Pancreas (tissue), 10 donors: ENCODE data around the gene TREX2. TPM values are rescaled to one million over a fixed set of nuclear protein-coding genes. Genes with fewer than 3 reads are reported as not detected.

ENCODE experiments used
- ATAC-seq, 4 donors: fragments of 200-7000 bp; cut with Tn5 transposase; one replicate each; pipeline versions ENCODE4 v1.8.0 to v1.9.1; 2020; ENCODE audit warnings: mild to moderate bottlenecking in 4 of 4, moderate library complexity in 4 of 4
- DNase-seq, 6 donors: peaks; one replicate each; pipeline ENCODE4 v3.0.0-alpha.2; 2020
- FAIRE-seq: peaks from 2 replicates; lab custom pipeline; 2012; peaks lifted over from hg19 to GRCh38; lab: Jason Lieb, UNC
- H3K27ac ChIP-seq, 4 donors: fragments of 200-600 bp; sonication (generic); 1 replicate in 3 of 4; 2 replicates in 1 of 4; pipeline versions ENCODE4 v1.5.0 to v1.8.0; 2020
- H3K27me3 ChIP-seq, 4 donors: fragments of 200-600 bp; one replicate each; pipeline ENCODE4 v1.8.0; 2021
- H3K36me3 ChIP-seq, 3 donors: fragments of 200-600 bp; sonication (generic) in 1 of 3; one replicate each; pipeline versions ENCODE4 v1.5.0 to v1.8.0; 2020 to 2021
- H3K4me1 ChIP-seq, 3 donors: fragments of 200-600 bp; one replicate each; pipeline ENCODE4 v1.8.0; 2021
- H3K4me3 ChIP-seq, 4 donors: fragments of 200-600 bp; sonication (generic) in 2 of 4; one replicate each; pipeline versions ENCODE4 v1.5.0 to v1.8.0; 2020 to 2021
- H3K9me3 ChIP-seq, 4 donors: fragments of 200-600 bp; one replicate each; pipeline ENCODE4 v1.8.0; 2021
- WGBS, 2 donors: extraction: QIAGEN DNeasy Blood & Tissue Kit; methylation state at CpG; one replicate each; pipeline ENCODE4 v1.1.7; 2013; 5-methylcytosine and 5-hydroxymethylcytosine counted together
- intact Hi-C, 3 donors: fragments of 100-400 bp; cut with DNase I; formaldehyde crosslinking; loops; one replicate each; pipeline versions ENCODE4 v1.11.1 to v1.14.2; 2022
- polyA plus RNA-seq, 2 donors: library from polyadenylated mRNA; stranded (reverse); fragments of 200-250 nt; gene quantifications; one replicate each; pipeline ENCODE4 v1.2.3, GENCODE V29; 2013
- total RNA-seq, 6 donors: library from RNA; stranded (reverse); fragmentation: NEBNext Ultra II Directional in 4 of 6; extraction: Animal tissue kit (Norgen Biotek cat#: 25700) in 4 of 6; gene quantifications; one replicate each; pipeline versions ENCODE4 v1.2.1 to v1.2.4, GENCODE V29; 2021 to 2023
- TF ChIP-seq, protein P1 (sequence below), 4 donors: fragments of 200-600 bp; sonication (generic) in 3 of 4; IDR thresholded peaks; one replicate each; pipeline versions ENCODE4 v1.5.0 to v1.8.0; 2021; ENCODE audit warnings: antibody characterized with exemption in 4 of 4
- donor health status: healthy with polysubstance abuse.
- donor health status: DM: no; HTN: no; CAD: no; lungs with moderate emphysema.
- donor health status: DM: no; HTN: no; CAD: no.
- donor health status: control.
- donor health status: control.
- donor health status: Bipolar disorder and iron deficiency.
- donor health status: DM: yes; HTN: yes; CAD: no.
- donor health status: DM: no; HTN: no; CAD: no.
- donor health status: DM: no; HTN: no; CAD: no.
- donor health status: DM: yes; HTN: yes; CAD: no.

TREX2 gene
- total and polyA plus RNA-seq, 8 donors: 0.19 to 0.91 (median 0.55) TPM; not detected in 1

DNA sequence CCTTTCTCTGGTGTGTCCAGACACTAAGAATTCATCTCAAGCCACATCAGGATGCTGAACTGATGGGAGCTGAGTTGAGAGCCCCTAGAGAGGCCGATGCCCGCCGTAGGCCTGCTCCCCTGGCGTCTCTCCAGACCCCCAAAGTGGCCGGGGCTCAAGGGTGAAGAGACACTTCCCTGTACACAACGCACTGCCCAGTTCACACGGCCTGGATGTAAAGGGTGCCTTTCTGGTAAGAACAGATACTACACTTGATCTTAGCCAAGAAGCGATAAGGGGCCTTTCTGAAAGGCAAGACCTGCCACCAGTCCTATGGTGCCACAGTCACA, 5.1 kb upstream of the TREX2 start:
- no peak for FAIRE-seq
- WGBS, 2 donors: 74 to 88% methylated on average over 8 of the region's 8 CpGs
- TF ChIP-seq, protein P1, sequence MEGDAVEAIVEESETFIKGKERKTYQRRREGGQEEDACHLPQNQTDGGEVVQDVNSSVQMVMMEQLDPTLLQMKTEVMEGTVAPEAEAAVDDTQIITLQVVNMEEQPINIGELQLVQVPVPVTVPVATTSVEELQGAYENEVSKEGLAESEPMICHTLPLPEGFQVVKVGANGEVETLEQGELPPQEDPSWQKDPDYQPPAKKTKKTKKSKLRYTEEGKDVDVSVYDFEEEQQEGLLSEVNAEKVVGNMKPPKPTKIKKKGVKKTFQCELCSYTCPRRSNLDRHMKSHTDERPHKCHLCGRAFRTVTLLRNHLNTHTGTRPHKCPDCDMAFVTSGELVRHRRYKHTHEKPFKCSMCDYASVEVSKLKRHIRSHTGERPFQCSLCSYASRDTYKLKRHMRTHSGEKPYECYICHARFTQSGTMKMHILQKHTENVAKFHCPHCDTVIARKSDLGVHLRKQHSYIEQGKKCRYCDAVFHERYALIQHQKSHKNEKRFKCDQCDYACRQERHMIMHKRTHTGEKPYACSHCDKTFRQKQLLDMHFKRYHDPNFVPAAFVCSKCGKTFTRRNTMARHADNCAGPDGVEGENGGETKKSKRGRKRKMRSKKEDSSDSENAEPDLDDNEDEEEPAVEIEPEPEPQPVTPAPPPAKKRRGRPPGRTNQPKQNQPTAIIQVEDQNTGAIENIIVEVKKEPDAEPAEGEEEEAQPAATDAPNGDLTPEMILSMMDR (IDR thresholded peaks at IDR 0.05): no peak
- no peak for ATAC-seq
- no peaks in the 10 kb centered on the region for H3K9me3 ChIP-seq
- intact Hi-C loops: no loop called here
- no peaks in the 10 kb centered on the region for H3K4me1 ChIP-seq
- H3K4me3 ChIP-seq: no peak overlapping the region
- DNase-seq: no peak
- H3K36me3 ChIP-seq: no peaks in the 10 kb centered on the region
- no peaks in the 10 kb centered on the region for H3K27me3 ChIP-seq
- no peak overlapping the region for H3K27ac ChIP-seq

DNA sequence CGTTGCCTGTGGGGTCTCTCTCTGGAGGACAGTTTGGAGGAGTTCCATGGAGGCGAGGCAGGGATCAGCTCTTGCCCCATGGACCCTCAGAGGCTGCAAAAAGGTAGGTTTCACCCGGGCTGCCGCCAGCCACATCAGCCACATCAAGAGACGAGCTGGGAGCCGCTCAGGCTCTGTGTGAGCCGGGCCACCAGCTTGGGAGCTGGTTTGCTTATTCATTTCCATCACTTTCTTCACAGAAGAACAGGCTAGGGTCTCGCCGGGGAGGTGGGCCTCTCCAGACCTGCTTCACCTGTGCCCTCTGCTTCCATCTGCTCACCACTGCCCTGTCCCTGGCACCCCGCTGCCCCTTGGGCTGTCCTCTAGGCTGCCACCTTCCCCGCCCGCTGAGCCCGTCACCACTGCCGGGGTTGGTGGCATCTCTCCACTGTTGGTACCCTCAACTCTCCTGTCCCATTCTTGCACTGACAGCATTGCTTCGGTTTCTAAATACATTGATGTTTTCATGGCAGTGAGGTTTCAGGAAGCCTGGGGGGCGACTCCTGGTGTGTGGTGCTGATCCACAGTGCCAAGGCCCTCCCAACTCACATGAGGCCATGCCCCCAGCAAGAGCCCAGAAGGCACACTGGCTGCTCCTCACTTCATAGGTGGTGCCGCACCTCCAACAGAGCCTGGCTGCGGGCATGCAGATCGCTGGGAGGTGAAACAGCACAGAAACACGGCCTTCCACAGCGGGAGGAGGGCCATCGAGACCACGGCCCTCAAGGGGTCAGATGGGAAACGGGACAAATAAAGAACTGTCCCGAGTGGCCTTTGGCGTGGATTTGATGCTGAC, 4.5 kb upstream of the TREX2 start:
- FAIRE-seq (no peak), DNase-seq (no peak), ATAC-seq (no peak)
- H3K27me3 ChIP-seq: no peaks in the 10 kb centered on the region
- no peak overlapping the region for H3K27ac ChIP-seq
- H3K4me1 ChIP-seq: no peaks in the 10 kb centered on the region
- intact Hi-C loops: no loop called here
- H3K36me3 ChIP-seq: no peaks in the 10 kb centered on the region
- TF ChIP-seq, protein P1 (IDR thresholded peaks at IDR 0.05): no peak
- WGBS, 2 donors: 80 to 94% methylated on average over 26 of the region's 26 CpGs
- no peaks in the 10 kb centered on the region for H3K9me3 ChIP-seq
- no peak overlapping the region for H3K4me3 ChIP-seq

DNA sequence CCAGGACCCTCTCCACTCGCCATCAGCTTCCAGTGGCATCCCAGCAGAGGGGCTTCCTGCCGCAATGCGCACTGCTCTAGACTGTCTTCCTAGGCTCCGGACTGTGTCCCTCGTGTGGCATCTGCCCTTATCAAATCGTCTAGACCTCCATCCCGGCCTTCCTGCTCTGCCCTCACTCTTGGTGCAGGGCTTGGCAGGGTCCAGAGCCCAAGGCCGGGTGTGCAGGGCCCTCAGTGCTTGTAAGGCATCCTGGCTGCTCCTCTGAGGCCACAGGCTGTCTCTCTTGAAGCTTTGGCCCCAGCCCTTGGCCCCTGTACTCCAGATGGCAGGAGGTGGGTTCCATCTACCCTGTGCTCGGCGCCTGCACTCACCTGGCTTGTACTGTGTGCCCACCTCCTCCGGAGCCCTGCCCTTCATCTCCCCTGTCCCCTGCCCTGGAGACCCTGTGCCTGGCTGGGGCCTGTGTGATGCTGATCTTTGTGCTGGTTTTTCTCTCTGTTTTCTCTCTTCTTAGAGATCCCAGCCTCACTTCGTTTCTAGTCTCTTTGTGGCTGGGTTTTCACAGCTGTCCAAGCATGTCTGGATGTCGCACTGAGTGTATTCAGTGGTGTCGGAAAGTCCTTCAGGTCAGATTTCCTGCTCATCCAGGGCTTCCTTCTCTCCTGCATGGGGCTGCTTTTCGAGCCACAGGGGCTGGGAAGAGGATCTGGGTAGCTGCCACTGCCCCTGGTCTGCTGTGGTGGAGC, 3.7 kb upstream of the TREX2 start:
- no peaks in the 10 kb centered on the region for H3K4me1 ChIP-seq
- ATAC-seq: no peak
- peak in 1 of 6 donors; percentile 50 for DNase-seq
- TF ChIP-seq, protein P1 (IDR thresholded peaks at IDR 0.05): no peak
- H3K36me3 ChIP-seq: no peaks in the 10 kb centered on the region
- H3K27me3 ChIP-seq: no peaks in the 10 kb centered on the region
- FAIRE-seq: no peak
- no peaks in the 10 kb centered on the region for H3K9me3 ChIP-seq
- H3K27ac ChIP-seq: no peak overlapping the region
- H3K4me3 ChIP-seq: no peak overlapping the region
- intact Hi-C loops: no loop called here
- WGBS, 2 donors: 76 to 88% methylated on average over 15 of the region's 15 CpGs

DNA sequence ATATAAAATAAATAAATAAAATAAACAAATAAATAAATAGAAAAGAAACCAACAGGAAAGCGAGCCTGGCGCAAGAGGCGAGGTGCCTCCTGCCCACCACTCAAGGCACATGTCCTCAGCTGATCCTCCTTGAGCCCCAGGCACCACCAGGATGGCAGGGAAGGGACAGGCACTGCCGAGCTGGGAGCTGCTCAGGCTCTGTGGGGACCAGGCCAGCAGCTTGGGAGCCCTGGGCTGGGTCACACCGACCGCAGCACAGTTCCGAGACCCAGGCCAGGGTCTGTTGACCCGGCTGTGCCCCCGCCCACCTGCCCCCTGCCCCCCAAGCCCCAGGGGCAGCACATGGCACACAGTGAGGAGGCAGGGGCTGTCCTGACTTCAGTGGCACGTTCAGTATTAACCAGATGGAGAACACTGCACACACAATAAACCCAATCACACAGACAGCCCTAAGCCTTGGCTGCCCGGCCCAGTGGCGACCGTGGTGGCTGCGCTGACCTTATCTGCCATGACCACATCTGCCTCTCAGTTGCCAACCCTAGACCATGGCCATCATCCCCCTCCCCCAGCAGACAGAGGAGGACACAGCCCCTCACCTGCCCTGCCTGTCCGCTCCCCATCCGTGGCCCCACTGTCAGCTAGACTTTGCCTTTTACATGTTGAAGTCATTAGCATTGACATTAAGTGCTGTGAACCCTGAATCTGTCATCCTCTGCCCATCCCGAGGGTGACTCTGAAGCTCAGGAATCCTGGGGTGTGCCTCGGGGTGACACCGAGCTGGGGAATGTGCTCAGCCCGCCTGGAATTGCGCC, 2.9 kb upstream of the TREX2 start:
- ATAC-seq: no peak
- WGBS, 2 donors: 87 to 96% methylated on average over 20 to 21 of the region's 21 CpGs
- Histone ChIP-seq H3K27me3 (no peaks in the 10 kb centered on the region), H3K4me1 (no peaks in the 10 kb centered on the region), H3K36me3 (no peaks in the 10 kb centered on the region), H3K9me3 (no peaks in the 10 kb centered on the region), H3K27ac (no peak overlapping the region), H3K4me3 (no peak overlapping the region)
- intact Hi-C loops: no loop called here
- DNase-seq: no peak
- TF ChIP-seq, protein P1 (IDR thresholded peaks at IDR 0.05): no peak
- FAIRE-seq: no peak
